Fibroblast of lung (primary cell): ENCODE measurements around the gene SELP. TPM values are rescaled to one million over a fixed set of nuclear protein-coding genes. Genes with fewer than 3 reads are reported as not detected.

Experiments used
- DNase-seq, 2 donors: peaks; one replicate each; pipeline versions ENCODE4 v3.0.0 to v3.0.0-alpha.2; 2010; ENCODE audit warnings: low read depth in 2 of 2
- H2AFZ ChIP-seq: 2 replicates; pipeline ENCODE4 v1.5.1; 2012; ENCODE audit warnings: low read length, control low read depth, inconsistent platforms
- H3K27ac ChIP-seq: 2 replicates; pipeline ENCODE4 v1.5.1; 2011; ENCODE audit warnings: low read length, control low read depth; ENCODE audit not compliant: insufficient read depth
- H3K27me3 ChIP-seq: 2 replicates; pipeline ENCODE4 v1.5.1; 2011; ENCODE audit warnings: mild to moderate bottlenecking, low read length; ENCODE audit not compliant: control insufficient read depth, insufficient read depth
- H3K36me3 ChIP-seq: 2 replicates; pipeline ENCODE4 v1.5.1; 2011; ENCODE audit warnings: low read length; ENCODE audit not compliant: control insufficient read depth, insufficient read depth
- H3K4me1 ChIP-seq: 2 replicates; pipeline ENCODE4 v1.5.1; 2011; ENCODE audit warnings: low read length; ENCODE audit not compliant: control insufficient read depth, insufficient read depth; ENCODE audit errors: extremely low read depth
- H3K4me2 ChIP-seq: 2 replicates; pipeline ENCODE4 v1.5.1; 2011; ENCODE audit warnings: low read length, control low read depth; ENCODE audit not compliant: insufficient read depth; ENCODE audit errors: extremely low read depth
- H3K4me3 ChIP-seq, 4 experiments: fragments of 200-600 bp in 1 of 4; sonication (generic) in 1 of 4; replicated peaks in 1 of 4; 2 replicates each; pipeline ENCODE4 v1.5.1; 2011 to 2016; ENCODE audit warnings: low read length in 4 of 4, low read depth in 3 of 4, mild to moderate bottlenecking in 3 of 4, control low read depth in 2 of 4, inconsistent platforms in 1 of 4, mixed read lengths in 1 of 4; ENCODE audit not compliant: insufficient read depth in 1 of 4; ENCODE audit errors: control extremely low read depth in 1 of 4
- H3K79me2 ChIP-seq: 2 replicates; pipeline ENCODE4 v1.5.1; 2012; ENCODE audit warnings: mild to moderate bottlenecking, low read length, inconsistent platforms; ENCODE audit not compliant: control insufficient read depth, insufficient read depth
- H3K9ac ChIP-seq: 2 replicates; pipeline ENCODE4 v1.5.1; 2011; ENCODE audit warnings: mild to moderate bottlenecking, low read length, control low read depth; ENCODE audit not compliant: insufficient read depth
- H3K9me3 ChIP-seq: 2 replicates; pipeline ENCODE4 v1.5.1; 2012; ENCODE audit warnings: low read depth, low read length; ENCODE audit not compliant: control insufficient read depth, insufficient read depth
- H4K20me1 ChIP-seq: 2 replicates; pipeline ENCODE4 v1.5.1; 2011; ENCODE audit warnings: low read length; ENCODE audit not compliant: control insufficient read depth, insufficient read depth; ENCODE audit errors: extremely low read depth
- EZH2 ChIP-seq: IDR thresholded peaks from 2 replicates; pipeline ENCODE4 v1.5.1; 2012; ENCODE audit warnings: low read length, control low read depth, mild to moderate bottlenecking; ENCODE audit errors: missing control alignments
- polyA plus RNA-seq, 2 donors: library from polyadenylated mRNA; depleted of rRNA in 1 of 2; stranded (reverse) in 1 of 2; unstranded in 1 of 2; fragments of >200 nt; gene quantifications; 2 replicates each; pipeline ENCODE4 v1.2.1, GENCODE V29; 2011 to 2012; ENCODE audit warnings: missing spikeins in 1 of 2
- total RNA-seq: library from RNA; depleted of rRNA; stranded (reverse); fragments of >200 nt; gene quantifications from 2 replicates; pipeline ENCODE4 v1.2.1, GENCODE V29; 2014
- TF ChIP-seq, protein P1 (sequence below), 2 donors: IDR thresholded peaks in 1 of 2; conservative IDR thresholded peaks in 1 of 2; 1 replicate in 1 of 2; 2 replicates in 1 of 2; pipeline ENCODE4 v1.5.1; 2011 to 2012; ENCODE audit warnings: low read length in 2 of 2, control low read depth in 1 of 2, inconsistent platforms in 1 of 2, low read depth in 1 of 2, mild to moderate bottlenecking in 1 of 2

The SELP gene
- total and polyA plus RNA-seq, 2 donors (not counting 1 experiment from before 2014, with no cell fraction given) = not detected

DNA sequence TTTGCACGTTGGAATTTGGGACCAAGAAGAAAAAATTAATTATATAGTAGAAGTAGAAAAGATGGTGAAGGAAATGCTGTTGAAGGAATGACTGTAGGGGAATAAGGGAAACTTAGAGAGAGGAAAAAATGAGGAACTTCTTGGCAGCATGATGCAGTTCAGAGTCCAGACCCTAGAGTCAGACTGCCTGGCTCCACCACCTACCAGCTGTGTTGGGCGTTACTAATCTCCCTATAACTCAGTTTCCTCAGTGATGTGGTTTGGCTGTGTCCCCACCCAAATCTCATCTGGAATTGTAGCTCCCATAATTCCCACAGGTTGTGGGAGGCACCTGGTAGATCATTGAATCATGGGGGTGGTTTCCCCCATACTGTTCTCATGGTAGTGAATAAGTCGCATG is 1.3 kb upstream of the SELP start:
- H3K79me2 ChIP-seq = no peaks in the 10 kb centered on the region
- no peak overlapping the region for H3K27ac ChIP-seq
- TF ChIP-seq, protein P1, sequence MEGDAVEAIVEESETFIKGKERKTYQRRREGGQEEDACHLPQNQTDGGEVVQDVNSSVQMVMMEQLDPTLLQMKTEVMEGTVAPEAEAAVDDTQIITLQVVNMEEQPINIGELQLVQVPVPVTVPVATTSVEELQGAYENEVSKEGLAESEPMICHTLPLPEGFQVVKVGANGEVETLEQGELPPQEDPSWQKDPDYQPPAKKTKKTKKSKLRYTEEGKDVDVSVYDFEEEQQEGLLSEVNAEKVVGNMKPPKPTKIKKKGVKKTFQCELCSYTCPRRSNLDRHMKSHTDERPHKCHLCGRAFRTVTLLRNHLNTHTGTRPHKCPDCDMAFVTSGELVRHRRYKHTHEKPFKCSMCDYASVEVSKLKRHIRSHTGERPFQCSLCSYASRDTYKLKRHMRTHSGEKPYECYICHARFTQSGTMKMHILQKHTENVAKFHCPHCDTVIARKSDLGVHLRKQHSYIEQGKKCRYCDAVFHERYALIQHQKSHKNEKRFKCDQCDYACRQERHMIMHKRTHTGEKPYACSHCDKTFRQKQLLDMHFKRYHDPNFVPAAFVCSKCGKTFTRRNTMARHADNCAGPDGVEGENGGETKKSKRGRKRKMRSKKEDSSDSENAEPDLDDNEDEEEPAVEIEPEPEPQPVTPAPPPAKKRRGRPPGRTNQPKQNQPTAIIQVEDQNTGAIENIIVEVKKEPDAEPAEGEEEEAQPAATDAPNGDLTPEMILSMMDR (conservative IDR thresholded peaks at IDR 0.05 in 1 of 2, IDR thresholded peaks at IDR 0.05 in 1 of 2; ENCODE audit: low read depth in 1 of 2, low read length in 2 of 2) = no peak
- no peak overlapping the region for H3K4me3 ChIP-seq
- H3K9me3 ChIP-seq = no peaks in the 10 kb centered on the region
- no peak overlapping the region for H3K9ac ChIP-seq
- no peak overlapping the region for H2AFZ ChIP-seq
- H3K27me3 ChIP-seq = no peaks in the 10 kb centered on the region
- no peak for DNase-seq
- no peaks in the 10 kb centered on the region for H3K36me3 ChIP-seq
- no peaks in the 10 kb centered on the region for H4K20me1 ChIP-seq
- no peaks in the 10 kb centered on the region for H3K4me1 ChIP-seq
- H3K4me2 ChIP-seq = no peak overlapping the region

DNA sequence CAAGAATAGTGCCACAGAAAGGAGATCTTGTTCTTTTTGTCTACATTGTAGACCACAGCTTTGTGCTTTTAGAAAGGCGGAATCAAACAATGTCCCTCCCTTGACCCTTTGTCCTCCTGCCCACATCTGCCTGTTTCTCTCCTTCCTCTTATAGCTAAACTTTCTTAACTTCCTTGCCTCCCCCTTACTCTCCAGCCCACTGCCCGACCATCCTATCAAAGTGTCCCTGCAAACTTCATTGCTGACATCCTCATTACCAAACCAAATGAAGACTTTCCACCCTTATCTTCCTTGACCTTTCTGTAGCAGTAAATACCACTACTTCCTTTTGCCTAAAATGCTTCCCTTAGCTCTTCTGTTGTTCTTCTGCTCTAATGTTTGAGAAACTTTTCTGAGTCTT is 5.0 kb downstream of the SELP start:
- H3K4me3 ChIP-seq = no peak overlapping the region
- H3K4me1 ChIP-seq = no peaks in the 10 kb centered on the region
- no peak overlapping the region for H3K27ac ChIP-seq
- no peaks in the 10 kb centered on the region for H3K9me3 ChIP-seq
- no peaks in the 10 kb centered on the region for H3K27me3 ChIP-seq
- TF ChIP-seq, protein P1 (conservative IDR thresholded peaks at IDR 0.05 in 1 of 2, IDR thresholded peaks at IDR 0.05 in 1 of 2; ENCODE audit: low read depth in 1 of 2, low read length in 2 of 2) = no peak
- TF ChIP-seq EZH2 = no peak
- no peaks in the 10 kb centered on the region for H3K36me3 ChIP-seq
- H3K4me2 ChIP-seq = no peak overlapping the region
- H3K79me2 ChIP-seq = no peaks in the 10 kb centered on the region
- DNase-seq = no peak
- no peak overlapping the region for H2AFZ ChIP-seq
- no peak overlapping the region for H3K9ac ChIP-seq
- H4K20me1 ChIP-seq = no peaks in the 10 kb centered on the region

DNA sequence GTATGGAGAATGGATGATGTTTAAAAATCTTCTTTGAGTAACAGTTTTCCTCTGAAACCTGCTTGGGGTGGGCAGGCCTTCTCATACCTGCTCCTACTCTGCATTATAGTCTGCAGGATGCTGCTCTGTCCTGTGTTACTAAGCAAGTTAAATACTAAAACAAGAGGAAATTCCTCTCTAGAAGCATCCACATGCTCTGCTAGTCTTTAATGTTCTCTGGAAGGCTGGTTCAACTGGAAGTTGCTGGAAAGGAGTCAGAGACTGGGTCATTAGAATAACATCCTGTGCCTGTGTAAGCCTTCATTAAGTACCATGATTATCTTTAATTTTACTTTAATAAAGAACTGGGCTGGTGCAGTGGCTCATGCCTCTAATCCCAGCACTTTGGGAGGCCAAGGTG is 5.8 kb downstream of the SELP start:
- Histone ChIP-seq H2AFZ (no peak overlapping the region), H3K79me2 (no peaks in the 10 kb centered on the region), H3K4me1 (no peaks in the 10 kb centered on the region), H3K9me3 (no peaks in the 10 kb centered on the region), H4K20me1 (no peaks in the 10 kb centered on the region), H3K27ac (no peak overlapping the region), H3K4me3 (no peak overlapping the region), H3K27me3 (no peaks in the 10 kb centered on the region), H3K4me2 (no peak overlapping the region), H3K9ac (no peak overlapping the region), H3K36me3 (no peaks in the 10 kb centered on the region)
- DNase-seq = no peak
- TF ChIP-seq, protein P1 (conservative IDR thresholded peaks at IDR 0.05 in 1 of 2, IDR thresholded peaks at IDR 0.05 in 1 of 2; ENCODE audit: low read depth in 1 of 2, low read length in 2 of 2) = no peak
- TF ChIP-seq EZH2 = no peak
